HG02759 (cell line): Measurements from ENCODE around the gene FCHSD2.
"Not testable (repeated sequence)": the region's sequence is repeated elsewhere in the genome, so short reads cannot be mapped to it uniquely, and the experiment has no call there.

Experiments used
- ATAC-seq: cut with Tn5 transposase; IDR thresholded peaks from one replicate; pipeline ENCODE4 v1.9.1; 2021; ENCODE audit warnings: mild to moderate bottlenecking, moderate library complexity; ENCODE audit not compliant: unreplicated experiment

FCHSD2 gene

DNA sequence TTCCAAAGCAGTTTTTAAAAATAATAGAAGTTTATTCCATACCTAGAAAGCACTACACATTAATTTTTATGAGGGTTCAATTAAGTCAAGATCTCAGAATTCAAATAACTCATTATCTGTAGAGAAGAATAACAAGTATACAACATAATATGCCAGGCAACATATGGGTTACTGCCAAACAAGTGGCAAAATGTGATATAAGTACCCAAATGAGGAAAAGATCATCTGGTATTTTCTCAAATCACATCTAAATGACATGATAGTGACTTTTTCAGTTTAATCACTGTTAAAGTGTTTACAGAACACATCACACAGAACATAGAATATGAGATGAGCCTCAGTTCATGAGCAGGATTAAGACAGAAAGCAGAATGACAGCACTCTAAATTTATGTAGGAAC lies 123.3 kb downstream of the FCHSD2 start:
- ATAC-seq, result no peak

DNA sequence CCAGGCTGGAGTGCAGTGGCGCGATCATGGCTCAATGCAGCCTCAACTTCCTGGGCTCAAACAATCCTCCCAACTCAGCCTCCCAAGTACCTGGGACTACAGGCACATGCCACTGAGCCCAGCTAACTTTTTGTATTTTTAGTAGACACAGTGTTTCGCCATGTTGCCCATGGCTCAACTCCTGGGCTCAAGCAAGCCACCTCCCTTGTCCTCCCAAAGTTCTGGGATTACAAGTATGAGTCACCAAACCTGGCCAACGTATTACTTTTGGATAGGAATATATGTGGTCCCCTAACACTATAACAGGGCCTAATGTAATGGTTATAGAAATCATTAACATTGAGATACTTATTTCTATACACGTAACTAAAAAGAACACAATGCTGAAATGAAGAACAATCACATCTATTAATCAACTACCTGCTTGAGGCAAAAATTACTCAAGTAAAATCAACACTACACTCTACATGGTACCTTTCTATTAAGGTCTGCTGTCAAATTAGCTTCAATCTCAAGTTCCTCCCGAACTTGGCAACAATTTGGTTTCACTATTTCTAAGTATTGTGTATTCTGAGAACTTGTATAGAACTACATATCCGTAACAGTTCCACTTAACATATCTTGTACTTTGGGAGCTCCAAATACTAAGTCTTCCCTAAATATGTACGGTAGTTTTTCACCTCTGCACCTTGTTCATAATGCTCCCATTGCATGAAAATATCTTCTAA lies 124.9 kb downstream of the FCHSD2 start:
- no peak for ATAC-seq

- no peak for ATAC-seq
Observed at GRCh38 chr11:73013021-73013420, 129.1 kb downstream of the FCHSD2 start.

- no peak for ATAC-seq
Observed at GRCh38 chr11:73012121-73012863, 129.8 kb downstream of the FCHSD2 start.

DNA sequence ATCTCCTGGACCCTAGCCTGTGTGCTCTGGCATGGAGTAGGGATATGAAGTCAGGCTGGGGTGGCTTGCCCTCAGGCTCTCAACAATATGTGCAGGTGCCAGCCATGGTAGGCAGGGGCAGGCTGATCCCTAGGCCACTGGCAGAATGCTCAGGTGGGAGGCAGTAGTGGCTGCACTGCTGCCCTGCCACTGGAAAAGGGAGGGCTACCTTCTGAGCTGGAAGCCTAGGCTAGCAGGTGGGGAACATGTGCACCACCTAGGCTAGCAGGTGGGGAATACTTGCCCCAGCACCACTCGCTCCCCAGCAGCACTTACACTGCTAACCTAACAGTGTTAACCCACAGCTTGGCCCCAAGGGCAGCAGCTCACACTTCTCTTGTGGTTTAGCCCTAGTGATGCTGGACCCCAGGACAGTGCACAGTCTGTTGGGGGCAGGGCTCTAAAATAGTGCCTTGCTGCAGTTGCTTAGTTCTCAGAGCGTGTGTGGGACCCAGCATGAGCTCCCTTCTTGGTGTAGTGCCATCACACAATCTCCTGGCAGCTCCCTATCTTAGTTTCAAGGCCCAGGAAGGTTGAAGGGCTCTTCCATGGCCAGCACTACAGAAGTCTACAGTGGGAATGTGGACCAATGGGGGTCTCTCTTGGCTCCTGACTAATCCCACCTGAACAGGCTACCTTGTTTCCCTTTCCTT lies 130.8 kb downstream of the FCHSD2 start:
- ATAC-seq, result no peak

DNA sequence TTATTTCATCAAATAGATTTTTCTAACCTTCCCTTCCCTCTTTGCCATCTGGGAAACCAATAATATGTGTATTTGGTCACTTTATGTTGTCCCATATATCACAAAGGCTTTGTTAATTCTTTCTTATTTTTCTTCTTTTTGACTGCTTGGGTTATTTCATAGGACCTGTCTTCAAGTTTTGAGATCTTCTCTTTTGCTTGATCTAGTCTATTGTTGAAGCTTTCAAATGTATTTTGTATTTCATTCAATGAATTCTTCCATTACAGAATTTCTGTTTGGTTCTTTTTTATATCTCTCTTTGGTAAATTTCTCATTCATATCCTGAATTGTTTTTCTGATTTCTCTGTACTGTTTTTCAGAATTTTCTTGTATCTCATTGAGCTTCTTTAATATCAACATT lies 132.1 kb downstream of the FCHSD2 start:
- ATAC-seq, result no peak

- ATAC-seq, result no peak
Observed at GRCh38 chr11:73004088-73004487, 138.0 kb downstream of the FCHSD2 start.

DNA sequence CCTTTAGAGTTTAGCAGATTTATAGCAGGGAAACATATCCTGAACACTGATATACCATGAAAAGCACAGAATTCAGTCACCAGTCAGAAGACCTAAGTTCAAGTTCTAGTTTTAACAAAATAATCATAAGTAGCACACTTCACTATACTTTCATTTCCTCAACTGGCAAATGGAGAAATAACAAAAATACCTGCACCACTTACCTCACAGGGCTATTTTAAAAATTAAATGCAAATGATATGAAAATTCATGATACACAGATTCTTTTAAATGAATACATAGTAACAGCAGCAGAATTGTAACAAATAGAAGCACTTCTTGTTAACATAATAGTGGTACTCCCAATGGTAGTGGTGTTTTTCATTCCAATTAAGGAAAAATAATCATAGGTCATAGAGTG lies 139.0 kb downstream of the FCHSD2 start:
- peak; percentile 33 for ATAC-seq

DNA sequence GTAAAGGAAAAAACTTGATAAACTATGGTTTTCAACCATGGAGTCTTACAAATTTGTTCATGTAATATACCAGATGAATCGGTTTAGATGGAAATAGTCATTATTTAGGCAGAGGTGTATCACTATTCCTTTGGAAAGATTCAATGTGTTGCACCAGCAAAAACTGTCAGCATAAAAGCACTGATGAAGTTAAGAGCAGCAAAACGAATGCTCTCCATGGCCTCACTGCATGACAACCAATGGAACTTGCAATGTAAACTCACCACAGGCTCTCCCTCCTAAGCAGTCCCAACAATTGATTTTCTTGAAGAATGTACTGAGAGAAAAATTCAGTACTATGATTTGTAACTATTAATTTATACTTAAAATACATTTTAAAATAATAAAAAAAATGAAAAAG lies 139.9 kb downstream of the FCHSD2 start:
- no peak for ATAC-seq

DNA sequence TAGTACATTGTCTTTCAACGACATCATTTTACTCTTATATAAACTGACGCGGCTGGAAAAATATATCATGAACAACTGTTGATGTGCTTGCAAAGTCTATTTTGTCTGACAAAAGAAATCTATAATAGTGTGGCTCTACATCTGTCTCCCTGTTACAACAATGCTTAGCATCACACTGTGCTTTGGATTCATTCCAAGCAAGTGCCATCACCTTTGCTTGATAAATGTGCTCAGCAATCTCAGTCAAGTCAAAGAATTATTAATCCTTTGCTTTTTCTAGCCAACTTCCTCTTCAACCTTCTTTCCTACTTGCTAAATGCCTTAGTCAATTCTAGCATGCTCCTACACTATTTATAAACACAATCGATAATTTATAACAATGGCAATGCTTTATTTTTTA lies 140.5 kb downstream of the FCHSD2 start:
- ATAC-seq, result no peak

GRCh38 chr11:72998676-72999075 lies 143.4 kb downstream of the FCHSD2 start:
- ATAC-seq, result no peak

- ATAC-seq, result no peak
Observed at GRCh38 chr11:72996959-72997358, 145.2 kb downstream of the FCHSD2 start.

DNA sequence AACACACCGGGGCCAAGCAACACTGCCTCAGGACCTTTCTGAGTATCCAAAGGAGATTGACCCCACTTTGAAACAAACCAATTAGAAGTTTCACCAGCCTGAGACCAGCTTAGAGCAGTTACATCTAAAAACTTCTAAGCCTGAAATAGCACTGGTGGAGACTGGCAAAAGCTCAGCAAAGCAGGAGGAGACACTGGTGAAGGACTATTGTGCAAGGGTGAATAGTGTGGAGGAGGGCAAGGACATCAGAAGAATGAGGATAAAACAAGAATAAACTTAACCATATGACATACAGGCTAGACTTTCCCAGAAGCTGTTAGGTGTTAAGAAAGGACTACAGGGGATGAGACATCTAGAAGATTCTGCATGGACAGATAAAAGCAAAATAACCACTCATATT lies 152.4 kb downstream of the FCHSD2 start:
- ATAC-seq, result no peak

DNA sequence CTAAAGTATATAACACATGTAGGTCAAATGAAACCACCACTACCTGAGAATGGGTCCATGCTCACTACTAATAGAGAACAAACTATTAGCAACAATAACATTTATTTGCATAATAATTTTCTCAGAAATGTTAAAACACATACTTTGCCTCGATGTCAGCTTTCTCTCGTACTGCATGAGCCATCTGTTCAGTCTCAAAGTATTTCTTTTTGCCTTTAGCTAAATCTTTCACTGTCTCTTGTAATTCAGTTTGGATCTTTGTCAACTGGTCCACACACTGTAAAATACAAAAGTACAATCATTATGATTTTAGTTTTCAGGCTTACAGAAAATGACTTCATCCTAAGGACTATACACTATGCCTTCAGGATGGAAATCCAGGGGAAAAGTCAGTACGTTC lies 153.3 kb downstream of the FCHSD2 start:
- ATAC-seq, result no peak

- ATAC-seq, result no peak
Observed at GRCh38 chr11:72985645-72986044, 156.5 kb downstream of the FCHSD2 start.

- ATAC-seq, result no peak
Observed at GRCh38 chr11:72984453-72985077, 157.6 kb downstream of the FCHSD2 start.

GRCh38 chr11:72983560-72983959 lies 158.6 kb downstream of the FCHSD2 start:
- no peak for ATAC-seq

GRCh38 chr11:72981971-72982685 lies 160.0 kb downstream of the FCHSD2 start:
- no peak for ATAC-seq

DNA sequence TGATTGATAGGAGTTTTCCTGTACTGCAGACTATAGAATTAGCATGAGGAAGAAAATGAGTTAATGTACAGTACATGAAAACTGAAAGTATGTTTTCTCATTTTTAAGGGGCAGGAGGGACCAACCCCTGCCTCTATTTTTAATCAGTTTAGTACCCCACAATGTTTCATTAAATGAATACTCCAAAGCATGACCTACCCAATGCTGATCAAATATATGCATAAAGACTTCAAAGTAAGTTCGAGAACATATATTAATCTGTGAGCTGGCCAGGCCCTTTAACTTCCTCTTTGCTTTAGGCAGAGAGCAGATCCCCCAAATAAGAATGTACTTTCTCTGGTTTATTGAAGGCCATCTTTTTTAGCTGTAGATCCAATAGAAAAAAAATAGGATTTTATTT lies 161.0 kb downstream of the FCHSD2 start:
- no peak for ATAC-seq

GRCh38 chr11:72977782-72978181 lies 164.3 kb downstream of the FCHSD2 start:
- not testable (repeated sequence) for ATAC-seq

DNA sequence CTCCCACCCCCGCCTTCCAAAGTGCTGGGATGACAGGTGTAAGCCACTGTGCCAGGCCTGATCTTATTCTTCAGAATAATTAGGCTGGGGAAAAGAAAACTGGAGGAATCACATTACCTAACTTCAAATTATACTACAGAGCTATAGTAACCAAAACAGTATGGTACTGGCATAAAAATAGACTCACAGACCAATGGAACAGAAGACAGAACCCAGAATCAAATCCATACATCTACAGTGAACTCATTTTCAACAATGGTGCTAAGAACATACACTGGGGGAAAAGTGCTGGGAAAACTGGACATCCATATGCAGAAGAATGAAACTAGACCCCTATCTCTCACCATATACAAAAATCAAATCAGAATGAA lies 165.6 kb downstream of the FCHSD2 start:
- not testable (repeated sequence) for ATAC-seq
